ENCODE results near the gene CTSA. TPM values are rescaled to one million over a fixed set of nuclear protein-coding genes. Genes with fewer than 3 reads are reported as not detected.
A peak's percentile ranks its signal among the peaks of the same experiment; 100 is the strongest.

Gene CTSA
- total and polyA plus RNA-seq, 9 of the 15 experiments (the other 6 are each of a cell fraction or from before 2014, with no cell fraction given): 8.8 to 61.7 (median 28.3) TPM

DNA sequence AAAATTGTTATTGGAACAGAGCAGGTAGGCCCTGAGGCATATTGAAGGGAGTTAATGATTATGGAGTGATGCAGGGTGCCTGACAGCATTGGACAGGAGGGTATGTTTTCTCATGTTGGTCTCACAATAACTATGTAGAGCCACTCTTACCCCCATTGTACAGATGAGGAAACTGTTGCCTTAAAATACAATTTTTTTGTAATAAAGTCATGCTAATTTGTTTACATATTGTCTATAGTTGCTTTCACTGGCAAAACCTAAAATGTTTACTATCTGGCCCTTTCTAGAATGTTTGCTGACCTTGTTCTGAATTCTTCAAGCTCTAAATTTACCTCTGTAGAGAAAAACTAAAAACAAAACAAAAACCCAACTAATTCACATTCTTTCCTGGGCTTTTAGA lies 39.6 kb upstream of the CTSA start:
- Histone ChIP-seq H3K27ac (ENCODE audit: extremely low read depth, low read depth, low read length) (peak overlapping the region; percentile 63), H3K79me2 (ENCODE audit: control insufficient read depth, insufficient read depth, low read length) (peaks cover 8% of the 10 kb centered on the region), H3K9me1 (ENCODE audit: control insufficient read depth, insufficient read depth, low read length) (no peaks in the 10 kb centered on the region), H3K36me3 (ENCODE audit: control insufficient read depth, insufficient read depth, low read length) (peaks cover 14% of the 10 kb centered on the region; the same call in 2 of the 3 replicates), H3K4me3 (no peak overlapping the region), H3K4me2 (ENCODE audit: insufficient read depth, low read length) (peak overlapping the region; percentile 33), H2AFZ (ENCODE audit: low read depth, low read length) (no peak overlapping the region), H3K9ac (ENCODE audit: insufficient read depth in 1 of 2, low read depth in 2 of 2, low read length in 2 of 2) (peak overlapping the region in 1 of 2 experiments; percentile 6; a peak in 1 of 4 replicates), H3K9me3 (replicated peaks; ENCODE audit: control insufficient read depth, insufficient read depth, low read depth, low read length) (peaks cover 5% of the 10 kb centered on the region), H4K20me1 (replicated peaks; ENCODE audit: control insufficient read depth, insufficient read depth, low read length) (no peaks in the 10 kb centered on the region), H3K4me1 (replicated peaks in 1 of 2; ENCODE audit: control insufficient read depth in 2 of 2, insufficient read depth in 2 of 2, low read length in 2 of 2) (peaks cover 18 to 23% of the 10 kb centered on the region in 2 experiments; a peak in 4 of 5 replicates), H3K27me3 (ENCODE audit: control insufficient read depth in 2 of 2, insufficient read depth in 2 of 2, low read length in 2 of 2) (no peaks in the 10 kb centered on the region)
- CTCF ChIA-PET (ENCODE audit: low intra/inter-chr PET ratio): no interaction called here
- FAIRE-seq: no peak
- TF ChIP-seq ADNP (tag; IDR thresholded peaks at IDR 0.05) (peak; percentile 74), GMEB1 (CRISPR knock-in tag; IDR thresholded peaks at IDR 0.05) (no peak), ZNF282 (CRISPR knock-in tag; IDR thresholded peaks at IDR 0.05) (no peak), ZFPM2 (CRISPR knock-in tag; IDR thresholded peaks at IDR 0.05) (no peak), ZFP91 (CRISPR knock-in tag; IDR thresholded peaks at IDR 0.05) (0 out of 2 replicates have a peak, but pooled peaks have one; percentile 37), BCOR (IDR thresholded peaks at IDR 0.05) (peak; percentile 71; the same call in 1 of the 2 replicates), NRF1 (conservative IDR thresholded peaks at IDR 0.05 in 1 of 2, IDR thresholded peaks at IDR 0.05 in 1 of 2) (no peak), TAF15 (IDR thresholded peaks at IDR 0.05; ENCODE audit: low read depth, low read length) (no peak), RBM25 (IDR thresholded peaks at IDR 0.05; ENCODE audit: low read depth, low read length, severe bottlenecking) (peak; percentile 96), HDGF (IDR thresholded peaks at IDR 0.05) (no peak), TEAD2 (tag; IDR thresholded peaks at IDR 0.05) (no peak)
- TF ChIP-seq, protein P1, sequence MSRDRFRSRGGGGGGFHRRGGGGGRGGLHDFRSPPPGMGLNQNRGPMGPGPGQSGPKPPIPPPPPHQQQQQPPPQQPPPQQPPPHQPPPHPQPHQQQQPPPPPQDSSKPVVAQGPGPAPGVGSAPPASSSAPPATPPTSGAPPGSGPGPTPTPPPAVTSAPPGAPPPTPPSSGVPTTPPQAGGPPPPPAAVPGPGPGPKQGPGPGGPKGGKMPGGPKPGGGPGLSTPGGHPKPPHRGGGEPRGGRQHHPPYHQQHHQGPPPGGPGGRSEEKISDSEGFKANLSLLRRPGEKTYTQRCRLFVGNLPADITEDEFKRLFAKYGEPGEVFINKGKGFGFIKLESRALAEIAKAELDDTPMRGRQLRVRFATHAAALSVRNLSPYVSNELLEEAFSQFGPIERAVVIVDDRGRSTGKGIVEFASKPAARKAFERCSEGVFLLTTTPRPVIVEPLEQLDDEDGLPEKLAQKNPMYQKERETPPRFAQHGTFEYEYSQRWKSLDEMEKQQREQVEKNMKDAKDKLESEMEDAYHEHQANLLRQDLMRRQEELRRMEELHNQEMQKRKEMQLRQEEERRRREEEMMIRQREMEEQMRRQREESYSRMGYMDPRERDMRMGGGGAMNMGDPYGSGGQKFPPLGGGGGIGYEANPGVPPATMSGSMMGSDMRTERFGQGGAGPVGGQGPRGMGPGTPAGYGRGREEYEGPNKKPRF (IDR thresholded peaks at IDR 0.05; ENCODE audit: low read depth, low read length): no peak
- TF ChIP-seq, protein P2, sequence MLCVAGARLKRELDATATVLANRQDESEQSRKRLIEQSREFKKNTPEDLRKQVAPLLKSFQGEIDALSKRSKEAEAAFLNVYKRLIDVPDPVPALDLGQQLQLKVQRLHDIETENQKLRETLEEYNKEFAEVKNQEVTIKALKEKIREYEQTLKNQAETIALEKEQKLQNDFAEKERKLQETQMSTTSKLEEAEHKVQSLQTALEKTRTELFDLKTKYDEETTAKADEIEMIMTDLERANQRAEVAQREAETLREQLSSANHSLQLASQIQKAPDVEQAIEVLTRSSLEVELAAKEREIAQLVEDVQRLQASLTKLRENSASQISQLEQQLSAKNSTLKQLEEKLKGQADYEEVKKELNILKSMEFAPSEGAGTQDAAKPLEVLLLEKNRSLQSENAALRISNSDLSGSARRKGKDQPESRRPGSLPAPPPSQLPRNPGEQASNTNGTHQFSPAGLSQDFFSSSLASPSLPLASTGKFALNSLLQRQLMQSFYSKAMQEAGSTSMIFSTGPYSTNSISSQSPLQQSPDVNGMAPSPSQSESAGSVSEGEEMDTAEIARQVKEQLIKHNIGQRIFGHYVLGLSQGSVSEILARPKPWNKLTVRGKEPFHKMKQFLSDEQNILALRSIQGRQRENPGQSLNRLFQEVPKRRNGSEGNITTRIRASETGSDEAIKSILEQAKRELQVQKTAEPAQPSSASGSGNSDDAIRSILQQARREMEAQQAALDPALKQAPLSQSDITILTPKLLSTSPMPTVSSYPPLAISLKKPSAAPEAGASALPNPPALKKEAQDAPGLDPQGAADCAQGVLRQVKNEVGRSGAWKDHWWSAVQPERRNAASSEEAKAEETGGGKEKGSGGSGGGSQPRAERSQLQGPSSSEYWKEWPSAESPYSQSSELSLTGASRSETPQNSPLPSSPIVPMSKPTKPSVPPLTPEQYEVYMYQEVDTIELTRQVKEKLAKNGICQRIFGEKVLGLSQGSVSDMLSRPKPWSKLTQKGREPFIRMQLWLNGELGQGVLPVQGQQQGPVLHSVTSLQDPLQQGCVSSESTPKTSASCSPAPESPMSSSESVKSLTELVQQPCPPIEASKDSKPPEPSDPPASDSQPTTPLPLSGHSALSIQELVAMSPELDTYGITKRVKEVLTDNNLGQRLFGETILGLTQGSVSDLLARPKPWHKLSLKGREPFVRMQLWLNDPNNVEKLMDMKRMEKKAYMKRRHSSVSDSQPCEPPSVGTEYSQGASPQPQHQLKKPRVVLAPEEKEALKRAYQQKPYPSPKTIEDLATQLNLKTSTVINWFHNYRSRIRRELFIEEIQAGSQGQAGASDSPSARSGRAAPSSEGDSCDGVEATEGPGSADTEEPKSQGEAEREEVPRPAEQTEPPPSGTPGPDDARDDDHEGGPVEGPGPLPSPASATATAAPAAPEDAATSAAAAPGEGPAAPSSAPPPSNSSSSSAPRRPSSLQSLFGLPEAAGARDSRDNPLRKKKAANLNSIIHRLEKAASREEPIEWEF (CRISPR knock-in tag; IDR thresholded peaks at IDR 0.05): peak; percentile 9; the same call in 1 of the 2 replicates
- no peak for DNase-seq (ENCODE audit: extremely low read depth in 1 of 4, low spot score in 3 of 4)
- intact Hi-C loops (cut with micrococcal nuclease): no loop called here
- in situ Hi-C loops (cut with MboI): no loop called here
- no peak for ATAC-seq
- no TSS peak for BruUV-seq (replicated peaks)
- POLR2A ChIA-PET: interaction anchor here (0.7 to 2.3 kb wide), 3 partner anchors 10 to 44 kb away, joined by 3 to 19 read pairs (median 3); no protein-coding TSS in a partner anchor

Data from K562 (cell line).